K562 (cell line): Measurements from ENCODE around the gene EXT2. TPM values are rescaled to one million over a fixed set of nuclear protein-coding genes. Genes with fewer than 3 reads are reported as not detected.

Experiments
- ATAC-seq: fragments of 200-7000 bp; cut with Tn5 transposase; 3 replicates; pipeline ENCODE4 v1.9.1; 2020; ENCODE audit warnings: moderate library complexity
- BruUV-seq: library from RNA; stranded (reverse); fragments of 400-500 nt; replicated peaks from 2 replicates; lab custom pipeline; 2021; lab: Mats Ljungman, UMichigan
- CTCF ChIA-PET: fragments of 300-600 bp; formaldehyde crosslinking; extraction: SDS; loops from one replicate; lab custom pipeline; 2021; ENCODE audit warnings: low intra/inter-chr PET ratio; lab: Yijun Ruan, JAX
- POLR2A ChIA-PET: fragments of 300-600, 350-650 bp; sonication (Branson Sonifier 250); formaldehyde crosslinking; extraction: SDS; loops from one replicate; lab custom pipeline; 2021; ENCODE audit warnings: antibody characterized with exemption, inconsistent platforms; lab: Yijun Ruan, JAX
- DNase-seq, 4 experiments: peaks; one replicate each; pipeline versions ENCODE4 v3.0.0 to v3.0.0-alpha.2; 2011 to 2018; ENCODE audit warnings: low spot score in 3 of 4, mixed read lengths in 3 of 4; ENCODE audit errors: extremely low read depth in 1 of 4
- FAIRE-seq: peaks from 2 replicates; lab custom pipeline; 2011; peaks lifted over from hg19 to GRCh38; lab: Jason Lieb, UNC
- H2AFZ ChIP-seq: 2 replicates; pipeline ENCODE4 v1.6.0; 2011; ENCODE audit warnings: low read depth, low read length, control low read depth, inconsistent platforms
- H3K27ac ChIP-seq: fragments of 200-600 bp; 3 replicates; pipeline ENCODE4 v1.8.0; 2011; ENCODE audit warnings: low read depth, mild to moderate bottlenecking, control low read depth, inconsistent platforms, low read length, moderate library complexity, mixed read lengths; ENCODE audit errors: extremely low read depth
- H3K27me3 ChIP-seq, 2 experiments: fragments of 300-600 bp in 1 of 2; 2 replicates in 1 of 2; 3 replicates in 1 of 2; pipeline versions ENCODE4 v1.6.0 to v1.8.0; 2011; ENCODE audit warnings: inconsistent platforms in 2 of 2, low read length in 2 of 2, mild to moderate bottlenecking in 1 of 2, mixed read lengths in 1 of 2, moderate library complexity in 1 of 2; ENCODE audit not compliant: control insufficient read depth in 2 of 2, insufficient read depth in 2 of 2
- H3K36me3 ChIP-seq: fragments of 300-600 bp; 3 replicates; pipeline ENCODE4 v1.8.0; 2011; ENCODE audit warnings: mild to moderate bottlenecking, low read length, inconsistent platforms; ENCODE audit not compliant: control insufficient read depth, insufficient read depth
- H3K4me1 ChIP-seq, 2 experiments: fragments of 200-600 bp in 1 of 2; replicated peaks in 1 of 2; 2 replicates in 1 of 2; 3 replicates in 1 of 2; pipeline versions ENCODE4 v1.5.1 to v1.8.0; 2011; ENCODE audit warnings: inconsistent platforms in 2 of 2, low read length in 2 of 2, mild to moderate bottlenecking in 1 of 2, mixed read lengths in 1 of 2, moderate library complexity in 1 of 2; ENCODE audit not compliant: control insufficient read depth in 2 of 2, insufficient read depth in 2 of 2
- H3K4me2 ChIP-seq: 2 replicates; pipeline ENCODE4 v1.6.1; 2011; ENCODE audit warnings: low read length, control low read depth, inconsistent platforms, mixed read lengths; ENCODE audit not compliant: insufficient read depth
- H3K4me3 ChIP-seq: fragments of 200-600 bp; sonication (generic), shearing (Covaris generic); 2 replicates; pipeline ENCODE4 v1.5.1; 2016; ENCODE audit warnings: control low read depth, inconsistent platforms
- H3K79me2 ChIP-seq: fragments of 200-600 bp; 3 replicates; pipeline ENCODE4 v1.8.0; 2011; ENCODE audit warnings: low read length, inconsistent platforms; ENCODE audit not compliant: control insufficient read depth, insufficient read depth
- H3K9ac ChIP-seq, 2 experiments: 2 replicates each; pipeline versions ENCODE4 v1.6.0 to v1.6.1; 2011; ENCODE audit warnings: low read depth in 2 of 2, low read length in 2 of 2, control low read depth in 1 of 2, inconsistent platforms in 1 of 2, mild to moderate bottlenecking in 1 of 2, mixed read lengths in 1 of 2; ENCODE audit not compliant: insufficient read depth in 1 of 2
- H3K9me1 ChIP-seq: one replicate; pipeline ENCODE4 v1.6.0; 2011; ENCODE audit warnings: inconsistent platforms, mild to moderate bottlenecking, low read length, moderate library complexity; ENCODE audit not compliant: control insufficient read depth, insufficient read depth
- H3K9me3 ChIP-seq: replicated peaks from 2 replicates; pipeline ENCODE4 v1.5.1; 2011; ENCODE audit warnings: low read depth, low read length, inconsistent platforms; ENCODE audit not compliant: control insufficient read depth, insufficient read depth
- H4K20me1 ChIP-seq: replicated peaks from 2 replicates; pipeline ENCODE4 v1.6.1; 2011; ENCODE audit warnings: low read length, inconsistent platforms, mixed read lengths; ENCODE audit not compliant: control insufficient read depth, insufficient read depth
- ESRRA ChIP-seq: fragments of 450-650 bp; IDR thresholded peaks from 2 replicates; pipeline ENCODE4 v1.6.1; 2014; ENCODE audit warnings: low read depth, mild to moderate bottlenecking, moderate library complexity, borderline replicate concordance
- MAZ ChIP-seq, 2 experiments: fragments of 450-650 bp in 1 of 2; sonication (generic) in 1 of 2; formaldehyde crosslinking; IDR thresholded peaks in 1 of 2; conservative IDR thresholded peaks in 1 of 2; 2 replicates each; pipeline versions ENCODE4 v1.4.0 to v1.5.0; 2020; ENCODE audit warnings: mild to moderate bottlenecking in 1 of 2, missing genetic modification reagents in 1 of 2
- ZBTB7A ChIP-seq: IDR thresholded peaks from 2 replicates; pipeline ENCODE4 v1.6.1; 2011; ENCODE audit warnings: low read depth, mild to moderate bottlenecking, low read length, moderate library complexity, borderline replicate concordance; ENCODE audit not compliant: control insufficient read depth
- ZNF121 ChIP-seq: sonication (generic); formaldehyde crosslinking; conservative IDR thresholded peaks from 2 replicates; pipeline ENCODE4 v1.8.0; 2022; ENCODE audit warnings: missing genetic modification reagents
- WGBS: fragments of 100-300 bp; shearing (Covaris generic); methylation state at CpG from one replicate; pipeline ENCODE4 v1.1.6; 2016; ENCODE audit warnings: low coverage, mixed read lengths; ENCODE audit not compliant: insufficient coverage; ENCODE audit errors: missing lambda C conversion rate; 5-methylcytosine and 5-hydroxymethylcytosine counted together
- in situ Hi-C: fragments of 300-500 bp; cut with MboI; formaldehyde crosslinking; loops from 4 replicates; pipeline ENCODE4 v1.15.0; 2018; ENCODE audit warnings: inconsistent platforms, mixed read lengths
- intact Hi-C: fragments of 100-400 bp; cut with micrococcal nuclease; formaldehyde crosslinking; loops from 2 replicates; pipeline ENCODE4 v1.14.2; 2022
- polyA plus RNA-seq, 8 experiments: library from polyadenylated mRNA; depleted of rRNA in 4 of 8; stranded (reverse) in 5 of 8; unstranded in 3 of 8; fragments of >200 nt; fragmentation: Nextera tagmentation in 2 of 8; fragmentation: Illumina TruSeq in 1 of 8; extraction: Ambion mirVana in 2 of 8; extraction: Trizol in 1 of 8; gene quantifications; 2 replicates each; pipeline versions ENCODE4 v1.2.1 to v1.2.3, GENCODE V29; 2011 to 2014; ENCODE audit warnings: inconsistent platforms in 1 of 8, missing spikeins in 1 of 8
- total RNA-seq, 7 experiments: library from RNA; depleted of rRNA in 6 of 7; stranded (reverse); fragments of >200 nt in 6 of 7; fragmentation: Illumina TruSeq in 2 of 7; extraction: Trizol in 2 of 7; gene quantifications; 2 replicates each; pipeline versions ENCODE4 v1.2.1 to v1.2.3, GENCODE V29; 2011 to 2021; ENCODE audit warnings: low replicate concordance in 1 of 7

Gene EXT2
- total and polyA plus RNA-seq, 9 of the 15 experiments (the other 6 are each of a cell fraction or from before 2014, with no cell fraction given) = 7.5 to 52.1 (median 38.1) TPM

- TF ChIP-seq ZBTB7A (no peak), ZNF121 (CRISPR knock-in tag) (no peak)
Observed at GRCh38 chr11:44125598-44125997, 30.1 kb downstream of the EXT2 start (continued).

- ATAC-seq = no peak
- H3K36me3 ChIP-seq = peaks cover 60% of the 10 kb centered on the region
- no peak overlapping the region for H3K9ac ChIP-seq
- TF ChIP-seq MAZ (CRISPR knock-in tag; conservative IDR thresholded peaks at IDR 0.05 in 1 of 2, IDR thresholded peaks at IDR 0.05 in 1 of 2) = no peak
- TF ChIP-seq ESRRA = peak; percentile 20; the same call in 1 of the 2 replicates
- no peak overlapping the region for H2AFZ ChIP-seq
- H3K79me2 ChIP-seq = no peaks in the 10 kb centered on the region
- no peaks in the 10 kb centered on the region for H3K9me1 ChIP-seq
- H3K27me3 ChIP-seq = no peaks in the 10 kb centered on the region
- H3K4me2 ChIP-seq = no peak overlapping the region
- no peak for FAIRE-seq
- no peak overlapping the region for H3K4me3 ChIP-seq
- BruUV-seq = no TSS peak
- 93% methylated on average over 2 of the region's 2 CpGs for WGBS
- ChIA-PET POLR2A (no interaction called here), CTCF (no interaction called here)
- H4K20me1 ChIP-seq = no peaks in the 10 kb centered on the region
- H3K4me1 ChIP-seq = no peaks in the 10 kb centered on the region
- no peak overlapping the region for H3K27ac ChIP-seq
- in situ Hi-C loops (no loop called here), intact Hi-C loops (no loop called here)
- no peaks in the 10 kb centered on the region for H3K9me3 ChIP-seq
- no peak for DNase-seq
Observed at GRCh38 chr11:44126304-44126703, 30.8 kb downstream of the EXT2 start.
